Activated T-helper 17 cell treated with anti-CD3 and anti-CD28 coated beads, Interleukin-2, amount 50 U/mL, for 72 hours (primary cell): ENCODE measurements around the gene ACTN4. TPM values are rescaled to one million over a fixed set of nuclear protein-coding genes. Genes with fewer than 3 reads are reported as not detected.

Experiments used
- ATAC-seq: fragments of 150-1000 bp; cut with Tn5 transposase; replicated peaks from 2 replicates; pipeline ENCODE4 v1.10.0; 2021; ENCODE audit warnings: mild to moderate bottlenecking, moderate library complexity
- H3K27ac Mint-ChIP-seq: one replicate; pipeline ENCODE4 v1.8.0; 2022; ENCODE audit warnings: mixed read lengths
- H3K27me3 Mint-ChIP-seq: one replicate; pipeline ENCODE4 v1.8.0; 2022; ENCODE audit warnings: mixed read lengths
- H3K36me3 Mint-ChIP-seq: one replicate; pipeline ENCODE4 v1.8.0; 2022; ENCODE audit warnings: low read depth, mild to moderate bottlenecking, mixed read lengths
- H3K4me1 Mint-ChIP-seq: one replicate; pipeline ENCODE4 v1.8.0; 2022; ENCODE audit warnings: mixed read lengths
- H3K4me3 Mint-ChIP-seq: one replicate; pipeline ENCODE4 v1.8.0; 2022; ENCODE audit warnings: mild to moderate bottlenecking, mixed read lengths
- H3K9me3 Mint-ChIP-seq: one replicate; pipeline ENCODE4 v1.8.0; 2022; ENCODE audit warnings: mixed read lengths
- total RNA-seq, 2 donors: library from RNA; stranded (reverse); gene quantifications; one replicate each; pipeline ENCODE4 v1.2.3, GENCODE V29; 2022

The ACTN4 gene
- total RNA-seq, 2 donors from 2014 or later: 312 to 393 TPM

DNA sequence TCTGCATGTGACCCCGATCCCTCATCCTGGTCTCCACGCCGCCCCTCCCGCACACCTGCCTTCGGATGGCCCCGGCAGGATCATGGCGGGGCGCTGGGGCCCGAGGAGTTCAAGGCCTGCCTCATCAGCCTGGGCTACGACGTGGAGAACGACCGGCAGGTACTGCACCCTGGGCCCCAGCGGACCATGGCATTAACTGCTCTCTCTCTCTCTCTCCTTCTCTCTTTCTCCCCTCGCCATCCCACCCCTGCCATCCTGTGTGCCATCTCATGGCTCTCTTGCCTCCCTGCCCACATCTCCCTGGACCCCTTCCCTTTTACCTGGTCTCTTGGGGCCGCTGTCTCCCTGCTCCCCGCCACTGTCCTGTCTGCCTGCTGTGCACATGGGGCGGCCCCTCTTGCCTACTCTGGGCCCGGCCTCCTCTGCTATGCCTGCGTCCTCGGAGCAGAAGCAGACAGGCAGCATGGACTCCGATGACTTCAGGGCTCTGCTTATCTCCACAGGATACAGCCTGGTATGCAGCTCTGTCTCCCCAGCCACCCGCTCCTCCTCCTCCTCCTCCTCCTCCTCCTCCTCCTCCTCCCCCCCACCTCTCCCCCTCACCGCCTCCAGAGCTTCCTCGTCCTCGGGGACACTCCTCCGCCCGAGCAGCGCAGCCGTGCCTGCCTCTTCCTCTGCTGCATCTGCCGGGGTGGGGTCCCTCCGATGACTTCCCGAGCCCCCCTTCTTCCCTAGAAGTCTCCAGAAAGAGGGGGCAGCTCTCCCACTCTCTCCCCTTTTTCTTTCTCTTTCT lies 80.6 kb downstream of the ACTN4 start:
- H3K36me3 Mint-ChIP-seq: peaks cover 81% of the 10 kb centered on the region
- H3K9me3 Mint-ChIP-seq: no peaks in the 10 kb centered on the region
- H3K27ac Mint-ChIP-seq: no peak overlapping the region
- ATAC-seq: no peak
- no peaks in the 10 kb centered on the region for H3K27me3 Mint-ChIP-seq
- no peak overlapping the region for H3K4me3 Mint-ChIP-seq
- H3K4me1 Mint-ChIP-seq: peaks cover 9% of the 10 kb centered on the region

DNA sequence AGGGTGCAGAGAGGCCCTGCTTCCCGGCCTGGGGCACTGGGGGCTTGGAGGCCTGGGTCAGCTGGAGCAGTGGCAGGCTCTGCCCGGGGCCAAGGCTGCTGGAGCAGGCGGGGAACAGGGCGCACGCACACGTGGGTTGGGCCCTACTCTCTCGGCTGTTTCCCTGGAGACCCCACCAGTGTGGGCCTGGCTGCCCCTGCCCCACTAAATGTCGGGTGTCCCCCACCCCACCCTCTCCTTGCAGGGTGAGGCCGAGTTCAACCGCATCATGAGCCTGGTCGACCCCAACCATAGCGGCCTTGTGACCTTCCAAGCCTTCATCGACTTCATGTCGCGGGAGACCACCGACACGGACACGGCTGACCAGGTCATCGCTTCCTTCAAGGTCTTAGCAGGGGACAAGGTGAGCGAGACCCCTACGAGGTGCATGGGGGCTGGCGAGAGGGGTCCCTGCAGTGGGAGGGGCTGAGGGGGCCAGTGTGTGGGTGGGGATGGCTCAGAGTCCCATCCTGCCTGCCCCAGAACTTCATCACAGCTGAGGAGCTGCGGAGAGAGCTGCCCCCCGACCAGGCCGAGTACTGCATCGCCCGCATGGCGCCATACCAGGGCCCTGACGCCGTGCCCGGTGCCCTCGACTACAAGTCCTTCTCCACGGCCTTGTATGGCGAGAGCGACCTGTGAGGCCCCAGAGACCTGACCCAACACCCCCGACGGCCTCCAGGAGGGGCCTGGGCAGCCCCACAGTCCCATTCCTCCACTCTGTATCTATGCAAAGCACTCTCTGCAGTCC lies 81.5 kb downstream of the ACTN4 start:
- H3K27ac Mint-ChIP-seq: peak overlapping the region; percentile 82
- peaks cover 73% of the 10 kb centered on the region for H3K36me3 Mint-ChIP-seq
- no peaks in the 10 kb centered on the region for H3K27me3 Mint-ChIP-seq
- ATAC-seq: no peak
- no peaks in the 10 kb centered on the region for H3K9me3 Mint-ChIP-seq
- no peak overlapping the region for H3K4me3 Mint-ChIP-seq
- H3K4me1 Mint-ChIP-seq: peaks cover 12% of the 10 kb centered on the region

DNA sequence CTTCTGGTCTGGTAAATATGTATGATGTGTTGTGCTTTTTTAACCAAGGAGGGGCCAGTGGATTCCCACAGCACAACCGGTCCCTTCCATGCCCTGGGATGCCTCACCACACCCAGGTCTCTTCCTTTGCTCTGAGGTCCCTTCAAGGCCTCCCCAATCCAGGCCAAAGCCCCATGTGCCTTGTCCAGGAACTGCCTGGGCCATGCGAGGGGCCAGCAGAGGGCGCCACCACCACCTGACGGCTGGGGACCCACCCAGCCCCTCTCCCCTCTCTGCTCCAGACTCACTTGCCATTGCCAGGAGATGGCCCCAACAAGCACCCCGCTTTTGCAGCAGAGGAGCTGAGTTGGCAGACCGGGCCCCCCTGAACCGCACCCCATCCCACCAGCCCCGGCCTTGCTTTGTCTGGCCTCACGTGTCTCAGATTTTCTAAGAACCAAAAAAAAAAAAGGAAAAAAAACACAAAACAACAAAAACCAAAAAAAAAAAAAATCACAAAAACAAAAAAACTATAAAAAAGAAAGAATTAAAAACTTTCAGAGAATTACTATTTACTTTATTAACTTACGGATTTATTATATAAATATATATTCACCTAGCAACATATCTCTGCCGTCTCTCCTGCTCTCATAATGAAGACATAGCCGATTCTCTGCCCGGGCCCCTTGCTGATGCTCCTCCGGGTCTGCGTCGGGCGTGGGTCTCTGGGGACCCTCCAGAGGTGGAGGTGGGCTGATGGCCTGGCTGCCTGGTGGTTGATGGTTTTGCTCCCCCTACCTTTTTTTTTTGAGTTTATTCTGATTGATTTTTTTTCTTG lies 82.4 kb downstream of the ACTN4 start:
- H3K9me3 Mint-ChIP-seq: no peaks in the 10 kb centered on the region
- H3K4me3 Mint-ChIP-seq: no peak overlapping the region
- peaks cover 15% of the 10 kb centered on the region for H3K4me1 Mint-ChIP-seq
- H3K27me3 Mint-ChIP-seq: no peaks in the 10 kb centered on the region
- peak; percentile 68 for ATAC-seq
- H3K36me3 Mint-ChIP-seq: peaks cover 70% of the 10 kb centered on the region
- peak overlapping the region; percentile 82 for H3K27ac Mint-ChIP-seq

DNA sequence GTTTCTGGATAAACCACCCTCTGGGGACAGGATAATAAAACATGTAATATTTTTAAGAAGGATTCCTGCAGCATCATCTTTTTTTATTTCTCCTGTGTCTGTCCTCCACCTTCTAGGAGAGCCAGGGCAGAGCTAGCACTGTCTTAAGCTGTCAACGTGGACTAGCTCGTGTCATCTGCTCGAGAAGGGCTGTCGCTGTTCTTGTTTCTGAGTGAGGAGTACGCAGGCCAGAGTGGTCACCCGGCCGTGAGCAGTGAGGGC lies 83.0 kb downstream of the ACTN4 start:
- Mint-ChIP-seq H3K9me3 (no peaks in the 10 kb centered on the region), H3K27me3 (no peaks in the 10 kb centered on the region), H3K27ac (peak overlapping the region; percentile 82), H3K36me3 (peaks cover 70% of the 10 kb centered on the region), H3K4me1 (peaks cover 15% of the 10 kb centered on the region), H3K4me3 (no peak overlapping the region)
- no peak for ATAC-seq

DNA sequence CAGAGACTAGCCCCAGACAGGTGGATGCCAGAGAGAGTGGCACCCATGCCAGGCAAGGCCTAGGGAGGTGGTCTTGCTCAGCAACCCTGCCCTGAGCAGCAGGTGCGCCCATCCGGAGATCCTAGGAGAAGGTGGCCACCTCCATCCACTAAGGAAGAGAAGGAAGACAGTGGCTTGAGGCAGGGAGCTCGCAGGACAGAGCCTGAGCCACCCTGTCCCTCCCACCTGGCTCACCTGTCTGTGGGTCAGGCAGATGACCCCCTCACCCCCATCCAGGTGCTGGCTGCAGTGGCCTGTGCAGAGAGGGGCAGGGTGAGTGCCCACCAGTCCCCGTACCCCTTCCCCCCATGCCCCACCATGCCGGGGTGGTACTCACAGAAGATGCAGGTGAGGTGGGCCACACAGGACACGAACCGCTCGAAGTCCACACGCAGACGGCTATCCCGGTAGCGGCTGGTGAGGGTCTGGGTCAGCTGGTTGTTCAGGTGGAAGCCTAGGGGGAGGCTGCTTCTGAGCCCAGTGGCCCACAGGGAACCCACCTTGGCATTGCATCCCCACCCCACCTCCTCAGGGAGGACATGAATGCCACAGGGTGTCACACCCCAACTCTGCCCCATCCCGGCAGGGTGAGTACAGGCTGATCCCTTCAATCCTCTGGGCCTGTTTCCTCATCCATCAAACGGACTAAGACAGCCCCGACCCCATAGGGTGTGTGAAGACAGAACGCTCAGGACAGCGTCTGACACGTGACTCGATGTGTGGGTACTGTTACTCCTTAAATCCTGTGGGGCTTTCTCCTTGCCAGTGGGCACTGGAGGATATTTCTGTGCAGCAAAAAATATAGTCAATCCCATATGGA lies 83.5 kb downstream of the ACTN4 start:
- ATAC-seq: no peak
- H3K36me3 Mint-ChIP-seq: peaks cover 65% of the 10 kb centered on the region
- no peaks in the 10 kb centered on the region for H3K27me3 Mint-ChIP-seq
- peak overlapping the region; percentile 88 for H3K27ac Mint-ChIP-seq
- H3K4me3 Mint-ChIP-seq: no peak overlapping the region
- H3K9me3 Mint-ChIP-seq: no peaks in the 10 kb centered on the region
- peaks cover 15% of the 10 kb centered on the region for H3K4me1 Mint-ChIP-seq

DNA sequence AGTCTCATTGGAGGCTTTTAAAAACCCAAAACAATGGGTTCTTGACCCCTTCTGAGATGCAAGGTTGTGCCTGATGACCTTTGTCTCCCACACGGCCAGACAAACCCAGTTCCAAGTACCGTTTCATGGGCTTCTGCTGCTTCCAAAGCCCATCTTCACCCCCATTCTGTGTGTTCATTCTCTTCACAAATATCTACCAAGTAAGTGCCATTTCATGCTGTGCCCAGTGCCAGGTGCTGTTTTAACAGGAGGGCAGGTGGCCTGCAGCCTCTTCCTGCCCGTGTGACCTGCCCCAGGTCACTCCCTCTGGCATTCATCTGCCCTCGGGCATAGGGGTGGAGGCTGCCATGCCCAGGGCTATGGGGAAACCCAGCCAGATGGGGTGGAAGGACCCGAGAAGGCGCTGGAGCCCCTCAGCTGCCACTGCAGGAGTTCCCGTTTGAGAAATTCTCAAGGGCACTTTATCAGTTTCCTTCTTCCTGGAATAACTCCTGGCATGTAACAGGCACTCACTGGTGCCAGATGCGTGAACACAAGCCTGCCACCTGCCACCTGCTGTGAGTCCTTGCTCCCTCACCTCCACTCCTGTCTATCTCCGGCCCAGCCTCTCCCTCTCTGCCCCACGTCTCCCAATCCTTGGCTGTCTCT lies 84.3 kb downstream of the ACTN4 start:
- H3K27ac Mint-ChIP-seq: peak overlapping the region; percentile 88
- H3K4me3 Mint-ChIP-seq: no peak overlapping the region
- H3K36me3 Mint-ChIP-seq: peaks cover 57% of the 10 kb centered on the region
- H3K4me1 Mint-ChIP-seq: peaks cover 15% of the 10 kb centered on the region
- H3K9me3 Mint-ChIP-seq: no peaks in the 10 kb centered on the region
- H3K27me3 Mint-ChIP-seq: no peaks in the 10 kb centered on the region
- ATAC-seq: no peak

DNA sequence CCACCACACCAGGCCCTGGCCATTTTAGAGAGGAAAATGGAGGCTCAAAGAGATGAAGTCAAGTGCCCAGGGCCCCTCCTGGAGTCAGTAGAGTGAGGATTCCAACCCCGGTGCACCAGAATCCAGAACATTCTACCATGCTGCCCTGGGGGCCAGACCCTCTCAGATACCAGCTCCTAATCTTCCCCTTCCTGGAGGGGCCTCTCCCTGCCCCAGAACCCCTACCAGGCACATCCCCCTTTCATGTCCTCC lies 85.7 kb downstream of the ACTN4 start:
- Mint-ChIP-seq H3K4me3 (peak overlapping the region; percentile 80), H3K27ac (peak overlapping the region; percentile 88), H3K9me3 (no peaks in the 10 kb centered on the region), H3K27me3 (no peaks in the 10 kb centered on the region), H3K4me1 (peaks cover 21% of the 10 kb centered on the region), H3K36me3 (peaks cover 48% of the 10 kb centered on the region)
- ATAC-seq: no peak

DNA sequence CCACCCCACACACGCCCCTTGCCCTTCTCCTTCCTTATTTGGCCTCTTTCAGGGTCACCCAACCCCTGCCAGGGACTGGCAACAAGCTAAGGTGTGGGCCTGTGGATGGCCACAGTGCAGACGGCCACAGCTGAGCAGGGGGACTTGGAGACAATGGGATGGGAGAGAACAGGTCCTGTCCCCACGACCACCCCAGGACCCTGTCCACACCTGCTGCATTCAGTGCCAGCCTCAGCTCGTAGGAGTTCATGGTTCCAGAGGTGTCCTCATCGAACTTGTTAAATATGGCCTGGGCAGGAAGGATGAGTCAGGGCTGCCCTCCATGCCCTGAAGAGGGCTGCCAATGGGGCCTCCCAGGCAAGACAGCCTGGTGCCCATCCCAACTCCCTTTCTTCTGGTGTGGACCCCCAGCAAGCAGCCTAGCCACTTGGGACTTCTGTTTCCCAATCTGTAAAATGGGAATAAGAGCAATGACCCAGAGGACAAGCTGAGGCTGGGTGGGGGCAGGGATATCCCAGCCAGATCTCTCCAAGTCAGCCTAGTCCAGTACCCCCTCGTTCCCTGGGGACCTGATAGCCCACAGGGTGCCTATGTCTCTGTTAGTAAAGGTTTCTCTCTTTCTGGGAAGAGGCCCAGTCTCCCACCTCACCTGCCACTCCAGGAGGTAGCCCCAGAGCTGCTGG lies 86.2 kb downstream of the ACTN4 start:
- Mint-ChIP-seq H3K4me1 (peaks cover 24% of the 10 kb centered on the region), H3K36me3 (peaks cover 44% of the 10 kb centered on the region), H3K4me3 (peak overlapping the region; percentile 80), H3K27ac (peak overlapping the region; percentile 88), H3K27me3 (no peaks in the 10 kb centered on the region), H3K9me3 (no peaks in the 10 kb centered on the region)
- ATAC-seq: peak; percentile 33

DNA sequence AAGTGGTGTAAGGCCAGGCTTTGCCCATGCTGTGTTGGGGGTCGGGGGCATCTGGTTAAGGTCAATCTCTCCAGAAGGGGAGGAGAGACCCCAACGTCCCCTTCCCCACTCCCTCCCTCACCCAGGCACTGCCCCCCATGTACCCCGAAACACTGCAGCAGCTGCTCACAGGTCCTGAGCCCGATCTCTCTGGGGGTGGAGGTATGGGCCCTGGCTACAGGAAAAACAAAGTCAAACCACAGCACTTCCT lies 86.7 kb downstream of the ACTN4 start:
- ATAC-seq: peak; percentile 65
- H3K36me3 Mint-ChIP-seq: peaks cover 40% of the 10 kb centered on the region

DNA sequence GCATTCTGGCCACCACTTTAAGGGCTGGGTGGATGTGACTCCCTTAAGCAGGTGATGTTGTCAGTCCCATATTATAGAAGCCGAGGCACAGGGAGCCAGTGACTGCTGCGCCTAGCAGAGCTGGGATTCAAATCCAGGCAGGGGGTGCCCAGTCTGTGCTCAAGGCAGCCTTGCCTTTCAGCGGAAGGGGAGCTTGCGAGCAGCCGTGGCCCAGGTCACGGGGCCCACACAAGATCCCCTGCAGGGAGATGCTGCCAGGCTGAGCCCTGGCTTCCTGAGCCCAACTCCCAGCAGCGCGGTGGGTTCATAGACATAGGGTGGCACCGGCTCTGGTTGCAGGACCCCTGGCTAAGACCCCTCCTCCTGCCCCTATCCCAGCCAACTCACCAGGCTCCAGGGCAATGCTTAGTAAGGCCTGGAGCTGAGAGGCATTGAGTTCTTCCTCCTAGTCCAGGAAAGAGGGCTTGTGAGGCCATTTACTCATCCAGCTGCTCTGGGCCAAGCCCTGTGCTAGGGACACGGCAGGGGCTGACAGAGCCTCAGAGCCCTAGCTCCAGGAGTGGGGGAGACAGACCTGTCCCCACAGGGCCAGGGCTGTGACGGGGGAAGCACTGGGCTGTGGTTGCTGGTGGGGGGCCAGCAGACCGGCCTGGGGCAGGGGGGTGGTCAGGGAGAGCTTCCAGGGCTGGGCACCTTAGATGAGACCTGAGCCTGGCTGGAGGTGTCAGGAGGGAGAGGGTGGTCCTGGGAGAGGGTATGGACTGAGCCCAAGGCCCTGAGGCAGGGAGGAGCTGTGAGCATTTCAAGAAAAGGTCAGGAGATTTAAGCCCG lies 87.2 kb downstream of the ACTN4 start:
- peak; percentile 9 for ATAC-seq
- H3K4me3 Mint-ChIP-seq: peak overlapping the region; percentile 80
- H3K9me3 Mint-ChIP-seq: no peaks in the 10 kb centered on the region
- H3K27ac Mint-ChIP-seq: peak overlapping the region; percentile 88
- peaks cover 36% of the 10 kb centered on the region for H3K36me3 Mint-ChIP-seq
- no peaks in the 10 kb centered on the region for H3K27me3 Mint-ChIP-seq
- H3K4me1 Mint-ChIP-seq: peaks cover 27% of the 10 kb centered on the region

More for the DNA sequence above, 86.7 kb downstream of the ACTN4 start:
- peak overlapping the region; percentile 80 for H3K4me3 Mint-ChIP-seq
- peaks cover 29% of the 10 kb centered on the region for H3K4me1 Mint-ChIP-seq
- no peaks in the 10 kb centered on the region for H3K27me3 Mint-ChIP-seq
- peak overlapping the region; percentile 88 for H3K27ac Mint-ChIP-seq
- no peaks in the 10 kb centered on the region for H3K9me3 Mint-ChIP-seq

DNA sequence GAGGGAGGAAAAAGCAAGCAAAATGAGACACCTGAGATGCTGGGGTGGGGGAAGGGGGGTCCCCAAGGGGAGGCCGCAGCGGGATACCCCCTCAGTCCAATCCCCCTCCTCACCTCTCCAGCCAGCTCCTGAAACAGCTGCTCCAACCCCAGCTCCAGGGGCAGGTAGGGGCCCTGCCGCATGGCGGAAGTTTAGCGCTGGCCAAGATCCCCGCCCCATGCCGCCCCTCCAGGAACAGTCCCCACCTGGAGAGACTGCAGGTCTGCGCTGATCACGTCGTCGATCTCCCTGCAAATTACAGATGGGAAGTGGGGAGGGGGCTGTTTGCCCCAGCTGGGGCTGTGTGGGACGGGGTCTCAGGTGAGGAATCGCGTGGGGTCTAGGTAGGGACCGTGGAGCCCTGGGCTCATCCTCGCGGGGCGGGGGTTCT lies 87.8 kb downstream of the ACTN4 start:
- ATAC-seq: no peak
- peak overlapping the region; percentile 88 for H3K27ac Mint-ChIP-seq
- H3K4me1 Mint-ChIP-seq: peaks cover 25% of the 10 kb centered on the region

DNA sequence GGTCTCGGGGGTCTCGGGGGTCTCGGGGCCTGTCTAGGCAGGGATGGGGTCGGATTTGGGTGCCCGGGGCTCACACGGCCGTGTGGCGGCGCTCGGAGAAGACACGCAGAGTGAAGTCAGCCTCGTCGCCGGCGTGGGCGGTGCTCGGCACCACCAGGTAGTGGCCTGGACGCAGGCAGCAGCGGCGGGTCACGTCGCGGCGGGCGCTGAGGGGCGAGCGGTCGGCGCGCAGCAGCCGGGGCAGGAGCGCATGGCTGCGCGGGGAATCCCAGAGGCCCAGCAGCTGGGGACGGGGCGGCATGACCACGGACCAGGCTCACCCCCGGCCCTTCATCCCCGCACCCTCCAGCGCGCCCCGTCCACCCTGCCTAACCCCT lies 88.6 kb downstream of the ACTN4 start:
- Mint-ChIP-seq H3K27ac (no peak overlapping the region), H3K4me1 (peaks cover 25% of the 10 kb centered on the region), H3K4me3 (peak overlapping the region; percentile 80), H3K36me3 (peaks cover 24% of the 10 kb centered on the region), H3K9me3 (no peaks in the 10 kb centered on the region), H3K27me3 (no peaks in the 10 kb centered on the region)
- ATAC-seq: peak; percentile 37

More for the DNA sequence above, 87.8 kb downstream of the ACTN4 start:
- Mint-ChIP-seq H3K9me3 (no peaks in the 10 kb centered on the region), H3K27me3 (no peaks in the 10 kb centered on the region), H3K36me3 (peaks cover 30% of the 10 kb centered on the region), H3K4me3 (peak overlapping the region; percentile 80)
